Lower leg skin (tissue), 4 donors: Measurements from ENCODE around the gene ACOT12. TPM values are rescaled to one million over a fixed set of nuclear protein-coding genes. Genes with fewer than 3 reads are reported as not detected.

ENCODE experiments used
- DNase-seq, 2 donors: peaks; one replicate each; pipeline ENCODE4 v3.0.0-alpha.2; 2019; ENCODE audit warnings: low spot score in 2 of 2
- H3K4me3 ChIP-seq: fragments of 200-600 bp; sonication (generic); 2 replicates; pipeline ENCODE4 v1.5.1; 2017; ENCODE audit warnings: mild to moderate bottlenecking, low read depth; ENCODE audit not compliant: poor library complexity, severe bottlenecking
- CTCF ChIP-seq, 3 donors: fragments of 450-650 bp; IDR thresholded peaks; one replicate each; pipeline ENCODE4 v1.5.1; 2016; ENCODE audit warnings: antibody characterized with exemption in 3 of 3, mild to moderate bottlenecking in 3 of 3, moderate library complexity in 2 of 3
- POLR2A ChIP-seq, 2 donors: fragments of 450-650 bp; IDR thresholded peaks; one replicate each; pipeline ENCODE4 v1.6.1; 2016 to 2017; ENCODE audit warnings: antibody characterized with exemption in 2 of 2, mild to moderate bottlenecking in 1 of 2, moderate library complexity in 1 of 2
- WGBS, 2 donors: methylation state at CpG; one replicate each; pipeline ENCODE4 v1.1.5; 2018; 5-methylcytosine and 5-hydroxymethylcytosine counted together
- intact Hi-C: fragments of 100-400 bp; cut with DNase I; formaldehyde crosslinking; loops from one replicate; pipeline ENCODE4 v1.15.0; 2023; ENCODE audit warnings: low total_unique reads
- total RNA-seq, 4 donors: library from RNA; depleted of rRNA; stranded (reverse); fragments of >200 nt; gene quantifications; one replicate each; pipeline ENCODE4 v1.1.0, GENCODE V29; 2016

ACOT12 gene
- total RNA-seq, 4 donors from 2014 or later = 1.1 TPM; not detected in 3

- no peak for DNase-seq
- intact Hi-C loops = no loop called here
- no peak overlapping the region for H3K4me3 ChIP-seq
- TF ChIP-seq POLR2A (IDR thresholded peaks at IDR 0.05) (no peak), CTCF (IDR thresholded peaks at IDR 0.05) (no peak)
- 85 to 96% methylated on average over 1 of the region's 1 CpG for WGBS, 2 donors
These were observed 83.4 kb downstream of the ACOT12 start for GRCh38 chr5:81310402-81311063.

GRCh38 chr5:81308836-81309235 is 85.1 kb downstream of the ACOT12 start:
- no peak for DNase-seq
- intact Hi-C loops = no loop called here
- no peak for TF ChIP-seq POLR2A (IDR thresholded peaks at IDR 0.05)
- TF ChIP-seq CTCF (IDR thresholded peaks at IDR 0.05) = no peak
- 97 to 99% methylated on average over 2 of the region's 2 CpGs for WGBS, 2 donors
- no peak overlapping the region for H3K4me3 ChIP-seq

- no peak overlapping the region for H3K4me3 ChIP-seq
- intact Hi-C loops = no loop called here
- TF ChIP-seq CTCF (IDR thresholded peaks at IDR 0.05) = no peak
- TF ChIP-seq POLR2A (IDR thresholded peaks at IDR 0.05) = no peak
- DNase-seq = no peak
These were observed 88.1 kb downstream of the ACOT12 start for GRCh38 chr5:81305785-81306184.

GRCh38 chr5:81303563-81303962 is 90.4 kb downstream of the ACOT12 start:
- WGBS, 2 donors = 75 to 86% methylated on average over 1 of the region's 1 CpG
- H3K4me3 ChIP-seq = no peak overlapping the region
- intact Hi-C loops = no loop called here
- TF ChIP-seq POLR2A (IDR thresholded peaks at IDR 0.05) (no peak), CTCF (IDR thresholded peaks at IDR 0.05) (no peak)
- no peak for DNase-seq

GRCh38 chr5:81302596-81302995 is 91.3 kb downstream of the ACOT12 start:
- no peak for DNase-seq
- H3K4me3 ChIP-seq = no peak overlapping the region
- intact Hi-C loops = no loop called here
- WGBS, 2 donors = 85% methylated on average over 5 of the region's 5 CpGs
- TF ChIP-seq POLR2A (IDR thresholded peaks at IDR 0.05) (no peak), CTCF (IDR thresholded peaks at IDR 0.05) (no peak)
